OCI-LY7 (cell line): Measurements from ENCODE around the gene PLEKHM1.
"Not testable (repeated sequence)": the region's sequence is repeated elsewhere in the genome, so short reads cannot be mapped to it uniquely, and the experiment has no call there.

Experiments
- CTCF ChIP-seq: fragments of 200-600 bp; sonication (generic); conservative IDR thresholded peaks from 2 replicates; pipeline ENCODE4 v1.5.1; 2014; ENCODE audit warnings: mild to moderate bottlenecking, antibody characterized with exemption, low read length, moderate library complexity, mixed read lengths
- EZH2phosphoT487 ChIP-seq: fragments of 200-600 bp; sonication (generic); IDR thresholded peaks from 2 replicates; pipeline ENCODE4 v1.6.1; 2018; ENCODE audit warnings: low read depth, borderline replicate concordance, mild to moderate bottlenecking, mixed run types, antibody characterized with exemption, low read length, moderate library complexity, mixed read lengths

GRCh38 chr17:45496507-45496906 lies 6.0 kb upstream of the PLEKHM1 start:
- TF ChIP-seq EZH2phosphoT487, CTCF: not testable (repeated sequence)
